HepG2 (cell line): ENCODE data around the gene PSENEN. TPM values are rescaled to one million over a fixed set of nuclear protein-coding genes. Genes with fewer than 3 reads are reported as not detected.

Experiments
- CBX5 ChIP-seq: sonication (generic); formaldehyde crosslinking; IDR thresholded peaks from 2 replicates; pipeline ENCODE4 v1.4.0; 2020; ENCODE audit warnings: missing genetic modification reagents, borderline replicate concordance
- ELF1 ChIP-seq: sonication (generic); formaldehyde crosslinking; IDR thresholded peaks from 2 replicates; pipeline ENCODE4 v1.4.0; 2020; ENCODE audit warnings: missing genetic modification reagents
- FOXK2 ChIP-seq: fragments of 450-650 bp; IDR thresholded peaks from 2 replicates; pipeline ENCODE4 v1.6.1; 2016
- HCFC1 ChIP-seq: fragments of 150-350 bp; IDR thresholded peaks from 2 replicates; pipeline ENCODE4 v1.6.1; 2014; ENCODE audit warnings: low read depth, low read length
- HOXA3 ChIP-seq: sonication (generic); formaldehyde crosslinking; IDR thresholded peaks from 2 replicates; pipeline ENCODE4 v1.5.0; 2020; ENCODE audit warnings: missing genetic modification reagents
- KDM5B ChIP-seq: sonication (generic); formaldehyde crosslinking; IDR thresholded peaks from 2 replicates; pipeline ENCODE4 v1.4.0; 2020; ENCODE audit warnings: missing genetic modification reagents, mild to moderate bottlenecking, borderline replicate concordance
- KLF16 ChIP-seq, 2 experiments: sonication (generic) in 1 of 2; formaldehyde crosslinking in 1 of 2; IDR thresholded peaks; 2 replicates each; pipeline versions ENCODE4 v1.6.1 to v1.8.0; 2016 to 2023; ENCODE audit warnings: missing genetic modification reagents in 2 of 2, missing compliant biosample characterization in 1 of 2
- MED1 ChIP-seq: sonication (generic); formaldehyde crosslinking; IDR thresholded peaks from 2 replicates; pipeline ENCODE4 v1.4.0; 2020; ENCODE audit warnings: missing genetic modification reagents
- MXD4 ChIP-seq: IDR thresholded peaks from 2 replicates; pipeline ENCODE4 v1.6.1; 2016; ENCODE audit warnings: mild to moderate bottlenecking, missing biosample characterization, missing genetic modification reagents
- NR2F2 ChIP-seq: IDR thresholded peaks from 2 replicates; pipeline ENCODE4 v1.6.1; 2012; ENCODE audit warnings: low read depth, inconsistent platforms, borderline replicate concordance
- POLR2A ChIP-seq, 2 experiments: IDR thresholded peaks; 2 replicates each; pipeline ENCODE4 v1.6.1; 2011; ENCODE audit warnings: low read depth in 2 of 2, low read length in 2 of 2, mild to moderate bottlenecking in 1 of 2, moderate library complexity in 1 of 2; ENCODE audit not compliant: insufficient read depth in 1 of 2
- RBFOX2 ChIP-seq: fragments of 200-400 bp; formaldehyde crosslinking; IDR thresholded peaks from 2 replicates; pipeline ENCODE4 v1.6.1; 2017; ENCODE audit warnings: low read depth, mild to moderate bottlenecking, low read length
- RFXAP ChIP-seq: sonication (generic); formaldehyde crosslinking; IDR thresholded peaks from 2 replicates; pipeline ENCODE4 v1.4.0; 2020; ENCODE audit warnings: missing genetic modification reagents, borderline replicate concordance
- RNF2 ChIP-seq: fragments of 450-650 bp; conservative IDR thresholded peaks from 2 replicates; pipeline ENCODE4 v1.6.1; 2016; ENCODE audit warnings: low read depth
- RXRA ChIP-seq: sonication (generic); formaldehyde crosslinking; IDR thresholded peaks from 2 replicates; pipeline ENCODE4 v1.5.1; 2020; ENCODE audit warnings: missing genetic modification reagents
- SPEN ChIP-seq: sonication (generic); formaldehyde crosslinking; IDR thresholded peaks from 2 replicates; pipeline ENCODE4 v1.5.1; 2020; ENCODE audit warnings: low read depth, mild to moderate bottlenecking, missing genetic modification reagents
- ZFY ChIP-seq: sonication (generic); formaldehyde crosslinking; IDR thresholded peaks from 2 replicates; pipeline ENCODE4 v1.4.0; 2020; ENCODE audit warnings: missing genetic modification reagents
- ZFYVE20 ChIP-seq: sonication (generic); formaldehyde crosslinking; IDR thresholded peaks from 2 replicates; pipeline ENCODE4 v1.8.0; 2023; ENCODE audit warnings: low read depth, mild to moderate bottlenecking, moderate library complexity, missing genetic modification reagents, borderline replicate concordance
- ZMYM4 ChIP-seq: sonication (generic); formaldehyde crosslinking; IDR thresholded peaks from 2 replicates; pipeline ENCODE4 v1.8.1; 2023; ENCODE audit warnings: mild to moderate bottlenecking, missing genetic modification reagents
- ZNF180 ChIP-seq: sonication (generic); formaldehyde crosslinking; IDR thresholded peaks from 2 replicates; pipeline ENCODE4 v1.4.0; 2020; ENCODE audit warnings: low read depth, missing genetic modification reagents, borderline replicate concordance
- ZNF546 ChIP-seq: sonication (generic); formaldehyde crosslinking; conservative IDR thresholded peaks from 2 replicates; pipeline ENCODE4 v1.8.1; 2023; ENCODE audit warnings: mild to moderate bottlenecking, missing genetic modification reagents
- ZNF552 ChIP-seq: sonication (generic); formaldehyde crosslinking; IDR thresholded peaks from 2 replicates; pipeline ENCODE4 v1.9.0; 2022; ENCODE audit warnings: missing genetic modification reagents, mild to moderate bottlenecking, borderline replicate concordance
- ZSCAN30 ChIP-seq: sonication (generic); formaldehyde crosslinking; IDR thresholded peaks from 2 replicates; pipeline ENCODE4 v1.5.0; 2020; ENCODE audit warnings: mild to moderate bottlenecking, missing genetic modification reagents
- polyA plus RNA-seq, 8 experiments: library from polyadenylated mRNA; depleted of rRNA in 3 of 8; stranded (reverse) in 7 of 8; unstranded in 1 of 8; fragments of >200 nt; fragmentation: Illumina TruSeq in 4 of 8; extraction: Trizol in 4 of 8; gene quantifications; 2 replicates each; pipeline versions ENCODE4 v1.2.1 to v1.2.3, GENCODE V29; 2011 to 2016; ENCODE audit warnings: low read depth in 4 of 8, missing spikeins in 1 of 8, mixed read lengths in 1 of 8; ENCODE audit not compliant: insufficient read depth in 1 of 8
- total RNA-seq, 5 experiments: library from RNA; depleted of rRNA; stranded (reverse); fragments of >200 nt; fragmentation: Illumina TruSeq; extraction: Trizol; gene quantifications; 2 replicates each; pipeline ENCODE4 v1.2.3, GENCODE V29; 2016; ENCODE audit warnings: low read depth in 1 of 5
- TF ChIP-seq, protein P1 (sequence below): sonication (generic); formaldehyde crosslinking; IDR thresholded peaks from 2 replicates; pipeline ENCODE4 v1.4.0; 2020; ENCODE audit warnings: missing genetic modification reagents

Gene PSENEN
- total and polyA plus RNA-seq, 2 of the 13 experiments (the other 11 are each of a cell fraction or from before 2014, with no cell fraction given), result 16.9 to 34.2 TPM

DNA sequence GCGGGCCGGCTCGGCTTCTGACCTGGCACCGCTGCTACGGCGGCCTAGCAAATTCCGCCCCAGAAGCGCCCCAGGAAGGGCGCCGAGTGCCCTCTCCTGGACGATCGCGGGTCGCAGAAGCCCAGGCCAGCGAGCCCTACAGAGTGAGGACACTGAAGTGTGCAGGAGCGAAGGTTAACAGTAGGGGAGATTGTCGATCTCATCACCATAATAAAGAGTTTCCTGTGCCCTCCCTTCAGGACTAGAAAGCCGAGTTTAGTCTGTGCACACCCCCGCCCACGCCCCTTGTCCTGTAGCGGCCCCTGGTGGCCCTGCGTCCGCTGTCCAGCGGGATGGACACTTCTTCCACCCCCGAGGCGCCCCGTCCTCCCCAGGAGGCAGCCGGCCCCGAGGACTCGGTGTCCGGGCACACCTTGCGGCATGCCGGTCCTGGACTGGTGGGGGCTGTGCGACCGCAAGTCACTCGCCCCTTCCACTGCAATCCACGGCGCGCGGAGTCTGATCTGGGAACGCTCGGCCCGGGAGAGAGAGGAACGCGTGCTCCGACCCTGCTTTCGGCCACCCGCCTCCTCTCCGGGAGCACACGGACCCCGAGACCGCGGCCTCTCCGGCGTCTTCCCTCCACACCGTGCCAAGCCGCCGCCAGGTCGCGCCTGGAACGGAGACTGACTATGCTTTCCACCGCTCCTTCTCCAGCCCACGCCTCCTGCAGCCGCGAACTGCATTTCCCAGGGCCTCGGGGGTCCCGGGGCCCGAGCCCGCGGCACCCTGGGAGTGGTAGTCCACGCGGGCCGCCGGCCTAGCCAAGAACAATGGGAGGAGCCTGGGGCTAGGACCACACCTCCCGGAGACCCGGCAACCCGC lies 28.4 kb upstream of the PSENEN start (continued):
- TF ChIP-seq KDM5B (no peak; the same call in 1 of the 2 replicates), ZFY (CRISPR knock-in tag) (peak; percentile 88), ELF1 (CRISPR knock-in tag) (peak; percentile 94; the same call in 1 of the 2 replicates), RNF2 (no peak), ZNF552 (0 out of 2 replicates have a peak, but pooled peaks have one; percentile 13), KLF16 (CRISPR knock-in tag; IDR thresholded peaks at IDR 0.05) (peak in 1 of 2 experiments; percentile 3; a peak in 2 of 4 replicates), RBFOX2 (peak; percentile 75), SPEN (peak; percentile 62), RXRA (CRISPR knock-in tag) (peak; percentile 47; the same call in 1 of the 2 replicates), ZFYVE20 (CRISPR knock-in tag) (no peak), FOXK2 (no peak), HCFC1 (peak; percentile 86; the same call in 1 of the 2 replicates), POLR2A (IDR thresholded peaks at IDR 0.05; ENCODE audit: insufficient read depth in 1 of 2, low read depth in 2 of 2, low read length in 2 of 2) (peak; percentile 29 to 69; a peak in 3 of 4 replicates), RFXAP (CRISPR knock-in tag) (no peak; the same call in 1 of the 2 replicates), HOXA3 (CRISPR knock-in tag) (peak; percentile 55; the same call in 1 of the 2 replicates), MXD4 (CRISPR knock-in tag) (0 out of 2 replicates have a peak, but pooled peaks have one; percentile 63), NR2F2 (no peak), CBX5 (no peak), ZNF180 (CRISPR knock-in tag) (peak; percentile 24; the same call in 1 of the 2 replicates), ZNF546 (peak; percentile 81; the same call in 1 of the 2 replicates), ZSCAN30 (CRISPR knock-in tag) (no peak), ZMYM4 (CRISPR knock-in tag) (peak; percentile 18; the same call in 1 of the 2 replicates), MED1 (peak; percentile 54)
- TF ChIP-seq, protein P1, sequence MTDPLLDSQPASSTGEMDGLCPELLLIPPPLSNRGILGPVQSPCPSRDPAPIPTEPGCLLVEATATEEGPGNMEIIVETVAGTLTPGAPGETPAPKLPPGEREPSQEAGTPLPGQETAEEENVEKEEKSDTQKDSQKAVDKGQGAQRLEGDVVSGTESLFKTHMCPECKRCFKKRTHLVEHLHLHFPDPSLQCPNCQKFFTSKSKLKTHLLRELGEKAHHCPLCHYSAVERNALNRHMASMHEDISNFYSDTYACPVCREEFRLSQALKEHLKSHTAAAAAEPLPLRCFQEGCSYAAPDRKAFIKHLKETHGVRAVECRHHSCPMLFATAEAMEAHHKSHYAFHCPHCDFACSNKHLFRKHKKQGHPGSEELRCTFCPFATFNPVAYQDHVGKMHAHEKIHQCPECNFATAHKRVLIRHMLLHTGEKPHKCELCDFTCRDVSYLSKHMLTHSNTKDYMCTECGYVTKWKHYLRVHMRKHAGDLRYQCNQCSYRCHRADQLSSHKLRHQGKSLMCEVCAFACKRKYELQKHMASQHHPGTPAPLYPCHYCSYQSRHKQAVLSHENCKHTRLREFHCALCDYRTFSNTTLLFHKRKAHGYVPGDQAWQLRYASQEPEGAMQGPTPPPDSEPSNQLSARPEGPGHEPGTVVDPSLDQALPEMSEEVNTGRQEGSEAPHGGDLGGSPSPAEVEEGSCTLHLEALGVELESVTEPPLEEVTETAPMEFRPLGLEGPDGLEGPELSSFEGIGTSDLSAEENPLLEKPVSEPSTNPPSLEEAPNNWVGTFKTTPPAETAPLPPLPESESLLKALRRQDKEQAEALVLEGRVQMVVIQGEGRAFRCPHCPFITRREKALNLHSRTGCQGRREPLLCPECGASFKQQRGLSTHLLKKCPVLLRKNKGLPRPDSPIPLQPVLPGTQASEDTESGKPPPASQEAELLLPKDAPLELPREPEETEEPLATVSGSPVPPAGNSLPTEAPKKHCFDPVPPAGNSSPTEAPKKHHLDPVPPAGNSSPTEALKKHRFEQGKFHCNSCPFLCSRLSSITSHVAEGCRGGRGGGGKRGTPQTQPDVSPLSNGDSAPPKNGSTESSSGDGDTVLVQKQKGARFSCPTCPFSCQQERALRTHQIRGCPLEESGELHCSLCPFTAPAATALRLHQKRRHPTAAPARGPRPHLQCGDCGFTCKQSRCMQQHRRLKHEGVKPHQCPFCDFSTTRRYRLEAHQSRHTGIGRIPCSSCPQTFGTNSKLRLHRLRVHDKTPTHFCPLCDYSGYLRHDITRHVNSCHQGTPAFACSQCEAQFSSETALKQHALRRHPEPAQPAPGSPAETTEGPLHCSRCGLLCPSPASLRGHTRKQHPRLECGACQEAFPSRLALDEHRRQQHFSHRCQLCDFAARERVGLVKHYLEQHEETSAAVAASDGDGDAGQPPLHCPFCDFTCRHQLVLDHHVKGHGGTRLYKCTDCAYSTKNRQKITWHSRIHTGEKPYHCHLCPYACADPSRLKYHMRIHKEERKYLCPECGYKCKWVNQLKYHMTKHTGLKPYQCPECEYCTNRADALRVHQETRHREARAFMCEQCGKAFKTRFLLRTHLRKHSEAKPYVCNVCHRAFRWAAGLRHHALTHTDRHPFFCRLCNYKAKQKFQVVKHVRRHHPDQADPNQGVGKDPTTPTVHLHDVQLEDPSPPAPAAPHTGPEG, result peak; percentile 92
